ENCODE results near the gene MAFG.

MAFG gene

GRCh38 chr17:81868674-81869220 is 58.8 kb downstream of the MAFG start:
- DNase-seq (ENCODE audit: low spot score) = no peak
